HepG2 (cell line): ENCODE data around the gene GCLC. TPM values are rescaled to one million over a fixed set of nuclear protein-coding genes. Genes with fewer than 3 reads are reported as not detected.
A peak's percentile ranks its signal among the peaks of the same experiment; 100 is the strongest.

Experiments used
- CHCHD3 ChIP-seq: sonication (generic); formaldehyde crosslinking; IDR thresholded peaks from 2 replicates; pipeline ENCODE4 v1.8.0; 2022; ENCODE audit warnings: mild to moderate bottlenecking, missing genetic modification reagents, moderate library complexity
- MAZ ChIP-seq, 2 experiments: sonication (generic) in 1 of 2; formaldehyde crosslinking in 1 of 2; IDR thresholded peaks; 2 replicates each; pipeline versions ENCODE4 v1.5.0 to v1.6.1; 2012 to 2020; ENCODE audit warnings: low read depth in 2 of 2, mild to moderate bottlenecking in 2 of 2, borderline replicate concordance in 1 of 2, improper control_type of control experiment in 1 of 2, low read length in 1 of 2, missing genetic modification reagents in 1 of 2, moderate library complexity in 1 of 2
- TEAD2 ChIP-seq: sonication (generic); formaldehyde crosslinking; IDR thresholded peaks from 2 replicates; pipeline ENCODE4 v1.9.0; 2021; ENCODE audit warnings: missing genetic modification reagents
- THYN1 ChIP-seq: sonication (generic); formaldehyde crosslinking; IDR thresholded peaks from 2 replicates; pipeline ENCODE4 v1.8.1; 2023; ENCODE audit warnings: low read depth, mild to moderate bottlenecking, moderate library complexity, missing genetic modification reagents, borderline replicate concordance
- YY1 ChIP-seq: IDR thresholded peaks from 2 replicates; pipeline ENCODE4 v1.6.1; 2011; ENCODE audit warnings: low read length, low read depth, moderate library complexity, mild to moderate bottlenecking; ENCODE audit not compliant: insufficient read depth, insufficient replicate concordance
- ZC3H13 ChIP-seq: sonication (generic); formaldehyde crosslinking; IDR thresholded peaks from 2 replicates; pipeline ENCODE4 v1.8.1; 2023; ENCODE audit warnings: mild to moderate bottlenecking, missing genetic modification reagents, moderate library complexity
- ZMYM3 ChIP-seq: sonication (generic); formaldehyde crosslinking; IDR thresholded peaks from 2 replicates; pipeline ENCODE4 v1.5.1; 2020; ENCODE audit warnings: mild to moderate bottlenecking, missing genetic modification reagents
- ZNF234 ChIP-seq: sonication (generic); formaldehyde crosslinking; conservative IDR thresholded peaks from 2 replicates; pipeline ENCODE4 v1.5.1; 2020; ENCODE audit warnings: mild to moderate bottlenecking, missing genetic modification reagents
- ZNF432 ChIP-seq: sonication (generic); formaldehyde crosslinking; IDR thresholded peaks from 2 replicates; pipeline ENCODE4 v1.5.0; 2020; ENCODE audit warnings: missing genetic modification reagents, mild to moderate bottlenecking, borderline replicate concordance
- ZNF775 ChIP-seq: sonication (generic); formaldehyde crosslinking; IDR thresholded peaks from 2 replicates; pipeline ENCODE4 v1.4.0; 2020; ENCODE audit warnings: missing genetic modification reagents, mild to moderate bottlenecking, moderate library complexity, borderline replicate concordance
- polyA plus RNA-seq, 8 experiments: library from polyadenylated mRNA; depleted of rRNA in 3 of 8; stranded (reverse) in 7 of 8; unstranded in 1 of 8; fragments of >200 nt; fragmentation: Illumina TruSeq in 4 of 8; extraction: Trizol in 4 of 8; gene quantifications; 2 replicates each; pipeline versions ENCODE4 v1.2.1 to v1.2.3, GENCODE V29; 2011 to 2016; ENCODE audit warnings: low read depth in 4 of 8, missing spikeins in 1 of 8, mixed read lengths in 1 of 8; ENCODE audit not compliant: insufficient read depth in 1 of 8
- total RNA-seq, 5 experiments: library from RNA; depleted of rRNA; stranded (reverse); fragments of >200 nt; fragmentation: Illumina TruSeq; extraction: Trizol; gene quantifications; 2 replicates each; pipeline ENCODE4 v1.2.3, GENCODE V29; 2016; ENCODE audit warnings: low read depth in 1 of 5
- TF ChIP-seq, protein P1 (sequence below): sonication (generic); formaldehyde crosslinking; IDR thresholded peaks from 2 replicates; pipeline ENCODE4 v1.4.0; 2020; ENCODE audit warnings: missing genetic modification reagents
- TF ChIP-seq, protein P2 (sequence below), 2 experiments: IDR thresholded peaks; 2 replicates each; pipeline ENCODE4 v1.6.1; 2011 to 2012; ENCODE audit warnings: low read length in 2 of 2, borderline replicate concordance in 1 of 2, low read depth in 1 of 2, mild to moderate bottlenecking in 1 of 2, moderate library complexity in 1 of 2
- TF ChIP-seq, protein P3 (sequence below): sonication (generic); formaldehyde crosslinking; IDR thresholded peaks from 2 replicates; pipeline ENCODE4 v1.8.0; 2022; ENCODE audit warnings: missing genetic modification reagents, low read depth, mild to moderate bottlenecking, borderline replicate concordance
- TF ChIP-seq, protein P4 (sequence below): sonication (generic); formaldehyde crosslinking; IDR thresholded peaks from 2 replicates; pipeline ENCODE4 v1.4.0; 2020; ENCODE audit warnings: missing genetic modification reagents, mild to moderate bottlenecking, borderline replicate concordance
- TF ChIP-seq, protein P5 (sequence below): sonication (generic); formaldehyde crosslinking; IDR thresholded peaks from 2 replicates; pipeline ENCODE4 v1.4.0; 2020; ENCODE audit warnings: missing genetic modification reagents

Gene GCLC
- total and polyA plus RNA-seq, 2 of the 13 experiments (the other 11 are each of a cell fraction or from before 2014, with no cell fraction given), result 35.3 to 84.6 TPM

DNA sequence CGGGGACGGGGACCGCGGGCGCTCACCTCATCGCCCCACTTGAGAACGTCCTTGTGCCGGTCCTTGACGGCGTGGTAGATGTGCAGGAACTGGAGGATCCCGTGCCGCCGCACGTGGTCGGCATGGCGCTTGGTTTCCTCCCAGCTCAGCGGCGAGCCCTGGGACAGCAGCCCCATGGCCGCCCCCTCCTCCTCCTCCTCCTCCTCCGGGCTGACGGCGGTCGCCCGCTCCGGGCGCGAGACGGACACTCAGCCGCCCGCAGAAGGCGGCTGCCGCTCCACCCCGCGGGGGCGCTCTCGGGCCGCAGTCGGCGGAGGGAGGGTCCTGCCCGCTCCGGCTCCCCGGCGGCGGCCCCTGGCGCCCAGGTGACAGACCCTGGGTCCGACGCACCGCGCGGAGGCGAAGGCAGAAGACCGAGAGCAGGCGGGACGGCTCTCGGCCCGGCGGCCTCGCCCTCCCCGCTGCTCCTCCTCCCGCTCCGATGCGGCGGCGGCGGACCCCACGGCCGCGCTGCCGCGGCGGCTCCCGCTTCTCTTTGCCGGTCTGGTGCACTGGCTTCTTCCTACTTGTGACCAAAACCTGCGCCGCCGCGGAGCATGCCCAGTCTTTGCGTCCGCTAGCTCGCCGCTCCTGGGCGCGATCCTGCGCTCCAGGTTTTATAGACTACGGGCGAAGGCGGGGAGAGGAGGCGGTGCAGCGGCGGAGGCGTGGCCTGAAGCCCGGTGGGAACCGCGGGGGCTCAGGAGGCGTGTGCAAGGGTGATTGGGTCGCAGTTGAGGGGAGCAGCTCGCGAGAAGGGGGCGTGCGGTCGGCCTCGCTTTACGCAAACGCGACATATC is at the start of gene GCLC (continued):
- no peak for TF ChIP-seq ZNF432 (CRISPR knock-in tag)
- TF ChIP-seq TEAD2 (CRISPR knock-in tag), result no peak
- TF ChIP-seq, protein P1, sequence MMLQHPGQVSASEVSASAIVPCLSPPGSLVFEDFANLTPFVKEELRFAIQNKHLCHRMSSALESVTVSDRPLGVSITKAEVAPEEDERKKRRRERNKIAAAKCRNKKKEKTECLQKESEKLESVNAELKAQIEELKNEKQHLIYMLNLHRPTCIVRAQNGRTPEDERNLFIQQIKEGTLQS (CRISPR knock-in tag), result peak; percentile 7; the same call in 1 of the 2 replicates
- peak; percentile 85; the same call in 1 of the 2 replicates for TF ChIP-seq ZMYM3 (CRISPR knock-in tag)
- TF ChIP-seq, protein P2, sequence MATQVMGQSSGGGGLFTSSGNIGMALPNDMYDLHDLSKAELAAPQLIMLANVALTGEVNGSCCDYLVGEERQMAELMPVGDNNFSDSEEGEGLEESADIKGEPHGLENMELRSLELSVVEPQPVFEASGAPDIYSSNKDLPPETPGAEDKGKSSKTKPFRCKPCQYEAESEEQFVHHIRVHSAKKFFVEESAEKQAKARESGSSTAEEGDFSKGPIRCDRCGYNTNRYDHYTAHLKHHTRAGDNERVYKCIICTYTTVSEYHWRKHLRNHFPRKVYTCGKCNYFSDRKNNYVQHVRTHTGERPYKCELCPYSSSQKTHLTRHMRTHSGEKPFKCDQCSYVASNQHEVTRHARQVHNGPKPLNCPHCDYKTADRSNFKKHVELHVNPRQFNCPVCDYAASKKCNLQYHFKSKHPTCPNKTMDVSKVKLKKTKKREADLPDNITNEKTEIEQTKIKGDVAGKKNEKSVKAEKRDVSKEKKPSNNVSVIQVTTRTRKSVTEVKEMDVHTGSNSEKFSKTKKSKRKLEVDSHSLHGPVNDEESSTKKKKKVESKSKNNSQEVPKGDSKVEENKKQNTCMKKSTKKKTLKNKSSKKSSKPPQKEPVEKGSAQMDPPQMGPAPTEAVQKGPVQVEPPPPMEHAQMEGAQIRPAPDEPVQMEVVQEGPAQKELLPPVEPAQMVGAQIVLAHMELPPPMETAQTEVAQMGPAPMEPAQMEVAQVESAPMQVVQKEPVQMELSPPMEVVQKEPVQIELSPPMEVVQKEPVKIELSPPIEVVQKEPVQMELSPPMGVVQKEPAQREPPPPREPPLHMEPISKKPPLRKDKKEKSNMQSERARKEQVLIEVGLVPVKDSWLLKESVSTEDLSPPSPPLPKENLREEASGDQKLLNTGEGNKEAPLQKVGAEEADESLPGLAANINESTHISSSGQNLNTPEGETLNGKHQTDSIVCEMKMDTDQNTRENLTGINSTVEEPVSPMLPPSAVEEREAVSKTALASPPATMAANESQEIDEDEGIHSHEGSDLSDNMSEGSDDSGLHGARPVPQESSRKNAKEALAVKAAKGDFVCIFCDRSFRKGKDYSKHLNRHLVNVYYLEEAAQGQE (IDR thresholded peaks at IDR 0.05; ENCODE audit: borderline replicate concordance in 1 of 2, low read depth in 1 of 2, low read length in 2 of 2), result 0 out of 4 replicates have a peak, but pooled peaks of 1 of the 2 experiments have one; percentile 37
- TF ChIP-seq, protein P3, sequence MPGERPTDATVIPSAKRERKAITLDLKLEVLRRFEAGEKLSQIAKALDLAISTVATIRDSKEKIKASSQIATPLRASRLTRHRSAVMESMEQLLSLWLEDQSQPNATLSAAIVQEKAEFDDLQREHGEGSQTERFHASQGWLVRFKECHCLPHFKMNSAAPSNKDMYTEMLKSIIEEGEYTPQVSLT (CRISPR knock-in tag), result no peak
- TF ChIP-seq MAZ (IDR thresholded peaks at IDR 0.05; ENCODE audit: borderline replicate concordance, low read depth, low read length), result peak; percentile 93
- TF ChIP-seq MAZ (CRISPR knock-in tag; IDR thresholded peaks at IDR 0.05; ENCODE audit: low read depth), result peak; percentile 96
- TF ChIP-seq ZNF775 (CRISPR knock-in tag), result no peak
- no peak; the same call in 1 of the 2 replicates for TF ChIP-seq THYN1 (CRISPR knock-in tag)
- TF ChIP-seq CHCHD3 (CRISPR knock-in tag), result no peak
- peak; percentile 71; the same call in 1 of the 2 replicates for TF ChIP-seq ZNF234
- TF ChIP-seq, protein P4, sequence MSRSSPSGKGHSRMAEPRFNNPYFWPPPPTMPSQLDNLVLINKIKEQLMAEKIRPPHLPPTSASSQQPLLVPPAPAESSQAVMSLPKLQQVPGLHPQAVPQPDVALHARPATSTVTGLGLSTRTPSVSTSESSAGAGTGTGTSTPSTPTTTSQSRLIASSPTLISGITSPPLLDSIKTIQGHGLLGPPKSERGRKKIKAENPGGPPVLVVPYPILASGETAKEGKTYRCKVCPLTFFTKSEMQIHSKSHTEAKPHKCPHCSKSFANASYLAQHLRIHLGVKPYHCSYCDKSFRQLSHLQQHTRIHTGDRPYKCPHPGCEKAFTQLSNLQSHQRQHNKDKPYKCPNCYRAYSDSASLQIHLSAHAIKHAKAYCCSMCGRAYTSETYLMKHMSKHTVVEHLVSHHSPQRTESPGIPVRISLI, result peak; percentile 67
- peak; percentile 48 for TF ChIP-seq ZC3H13
- TF ChIP-seq, protein P5, sequence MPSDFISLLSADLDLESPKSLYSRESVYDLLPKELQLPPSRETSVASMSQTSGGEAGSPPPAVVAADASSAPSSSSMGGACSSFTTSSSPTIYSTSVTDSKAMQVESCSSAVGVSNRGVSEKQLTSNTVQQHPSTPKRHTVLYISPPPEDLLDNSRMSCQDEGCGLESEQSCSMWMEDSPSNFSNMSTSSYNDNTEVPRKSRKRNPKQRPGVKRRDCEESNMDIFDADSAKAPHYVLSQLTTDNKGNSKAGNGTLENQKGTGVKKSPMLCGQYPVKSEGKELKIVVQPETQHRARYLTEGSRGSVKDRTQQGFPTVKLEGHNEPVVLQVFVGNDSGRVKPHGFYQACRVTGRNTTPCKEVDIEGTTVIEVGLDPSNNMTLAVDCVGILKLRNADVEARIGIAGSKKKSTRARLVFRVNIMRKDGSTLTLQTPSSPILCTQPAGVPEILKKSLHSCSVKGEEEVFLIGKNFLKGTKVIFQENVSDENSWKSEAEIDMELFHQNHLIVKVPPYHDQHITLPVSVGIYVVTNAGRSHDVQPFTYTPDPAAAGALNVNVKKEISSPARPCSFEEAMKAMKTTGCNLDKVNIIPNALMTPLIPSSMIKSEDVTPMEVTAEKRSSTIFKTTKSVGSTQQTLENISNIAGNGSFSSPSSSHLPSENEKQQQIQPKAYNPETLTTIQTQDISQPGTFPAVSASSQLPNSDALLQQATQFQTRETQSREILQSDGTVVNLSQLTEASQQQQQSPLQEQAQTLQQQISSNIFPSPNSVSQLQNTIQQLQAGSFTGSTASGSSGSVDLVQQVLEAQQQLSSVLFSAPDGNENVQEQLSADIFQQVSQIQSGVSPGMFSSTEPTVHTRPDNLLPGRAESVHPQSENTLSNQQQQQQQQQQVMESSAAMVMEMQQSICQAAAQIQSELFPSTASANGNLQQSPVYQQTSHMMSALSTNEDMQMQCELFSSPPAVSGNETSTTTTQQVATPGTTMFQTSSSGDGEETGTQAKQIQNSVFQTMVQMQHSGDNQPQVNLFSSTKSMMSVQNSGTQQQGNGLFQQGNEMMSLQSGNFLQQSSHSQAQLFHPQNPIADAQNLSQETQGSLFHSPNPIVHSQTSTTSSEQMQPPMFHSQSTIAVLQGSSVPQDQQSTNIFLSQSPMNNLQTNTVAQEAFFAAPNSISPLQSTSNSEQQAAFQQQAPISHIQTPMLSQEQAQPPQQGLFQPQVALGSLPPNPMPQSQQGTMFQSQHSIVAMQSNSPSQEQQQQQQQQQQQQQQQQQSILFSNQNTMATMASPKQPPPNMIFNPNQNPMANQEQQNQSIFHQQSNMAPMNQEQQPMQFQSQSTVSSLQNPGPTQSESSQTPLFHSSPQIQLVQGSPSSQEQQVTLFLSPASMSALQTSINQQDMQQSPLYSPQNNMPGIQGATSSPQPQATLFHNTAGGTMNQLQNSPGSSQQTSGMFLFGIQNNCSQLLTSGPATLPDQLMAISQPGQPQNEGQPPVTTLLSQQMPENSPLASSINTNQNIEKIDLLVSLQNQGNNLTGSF (CRISPR knock-in tag), result peak; percentile 70; the same call in 1 of the 2 replicates
- peak; percentile 62 for TF ChIP-seq YY1
